H1 (cell line): ENCODE results near the gene IL1RAP. TPM values are rescaled to one million over a fixed set of nuclear protein-coding genes. Genes with fewer than 3 reads are reported as not detected.
A peak's percentile ranks its signal among the peaks of the same experiment; 100 is the strongest.

ENCODE experiments used
- CTCF ChIA-PET: fragments of 300-600 bp; sonication (Branson Sonifier 250); formaldehyde crosslinking; loops from one replicate; lab custom pipeline; 2021; ENCODE audit not compliant: partially characterized antibody; lab: Charles Lee
- POLR2A ChIA-PET: fragments of 300-600 bp; sonication (Branson Sonifier 250); formaldehyde crosslinking; loops from one replicate; lab custom pipeline; 2021; ENCODE audit warnings: inconsistent platforms; ENCODE audit not compliant: partially characterized antibody; lab: Charles Lee
- DNase-seq, 2 experiments: peaks; one replicate each; pipeline versions ENCODE4 v3.0.0 to v3.0.0-alpha.2; 2010 to 2022; ENCODE audit warnings: low spot score in 2 of 2, low read depth in 1 of 2, mixed read lengths in 1 of 2
- FAIRE-seq: peaks from 2 replicates; lab custom pipeline; 2011; peaks lifted over from hg19 to GRCh38; lab: Jason Lieb, UNC
- H2AFZ ChIP-seq: 2 replicates; pipeline ENCODE4 v1.8.1; 2012; ENCODE audit warnings: low read length, inconsistent platforms
- H2AK5ac ChIP-seq: 2 replicates; pipeline ENCODE4 v1.6.1; 2013; ENCODE audit warnings: low read depth, low read length
- H2BK120ac ChIP-seq: replicated peaks from 2 replicates; pipeline ENCODE3; 2013; ENCODE audit warnings: low read depth, low read length, inconsistent platforms
- H2BK12ac ChIP-seq: 2 replicates; pipeline ENCODE4 v1.6.1; 2013; ENCODE audit warnings: low read depth, low read length
- H2BK15ac ChIP-seq: 2 replicates; pipeline ENCODE4 v1.6.1; 2013; ENCODE audit warnings: low read length
- H2BK20ac ChIP-seq: 2 replicates; pipeline ENCODE4 v1.6.1; 2013; ENCODE audit warnings: low read length
- H2BK5ac ChIP-seq: 2 replicates; pipeline ENCODE4 v1.6.1; 2013; ENCODE audit warnings: low read depth, low read length
- H3K14ac ChIP-seq: 2 replicates; pipeline ENCODE4 v1.6.1; 2013; ENCODE audit warnings: inconsistent platforms; ENCODE audit not compliant: insufficient read length
- H3K18ac ChIP-seq: 2 replicates; pipeline ENCODE4 v1.6.1; 2013; ENCODE audit warnings: low read length; ENCODE audit errors: extremely low read depth
- H3K23ac ChIP-seq: 2 replicates; pipeline ENCODE4 v1.6.1; 2013; ENCODE audit warnings: inconsistent platforms; ENCODE audit not compliant: insufficient read length
- H3K23me2 ChIP-seq: 2 replicates; pipeline ENCODE4 v1.6.1; 2013; ENCODE audit warnings: low read depth, low read length
- H3K27ac ChIP-seq: 2 replicates; pipeline ENCODE4 v1.6.1; 2011; ENCODE audit warnings: low read depth, low read length, inconsistent platforms
- H3K27me3 ChIP-seq, 4 experiments: replicated peaks in 1 of 4; 1 replicate in 1 of 4; 2 replicates in 3 of 4; pipeline versions ENCODE4 v1.6.1 to v1.8.1; 2011 to 2013; ENCODE audit warnings: low read length in 3 of 4, mild to moderate bottlenecking in 3 of 4, inconsistent platforms in 2 of 4, mixed read lengths in 2 of 4, moderate library complexity in 1 of 4; ENCODE audit not compliant: control insufficient read depth in 3 of 4, insufficient read depth in 3 of 4; ENCODE audit errors: extremely low read depth in 1 of 4
- H3K36me3 ChIP-seq, 4 experiments: 2 replicates each; pipeline versions ENCODE4 v1.6.1 to v1.8.1; 2011 to 2013; ENCODE audit warnings: mild to moderate bottlenecking in 4 of 4, low read length in 3 of 4, moderate library complexity in 2 of 4, control low read depth in 1 of 4, inconsistent platforms in 1 of 4; ENCODE audit not compliant: insufficient read depth in 4 of 4, control insufficient read depth in 2 of 4
- H3K4ac ChIP-seq: replicated peaks from 2 replicates; pipeline ENCODE3; 2013; ENCODE audit warnings: low read length, low read depth, mixed read lengths, inconsistent platforms; ENCODE audit not compliant: insufficient read length
- H3K4me1 ChIP-seq, 4 experiments: replicated peaks in 1 of 4; 1 replicate in 1 of 4; 2 replicates in 3 of 4; pipeline versions ENCODE4 v1.6.1 to v1.8.1; 2011 to 2013; ENCODE audit warnings: low read length in 3 of 4, inconsistent platforms in 2 of 4, mixed read lengths in 1 of 4; ENCODE audit not compliant: insufficient read depth in 4 of 4, control insufficient read depth in 3 of 4
- H3K4me2 ChIP-seq, 2 experiments: 2 replicates each; pipeline versions ENCODE4 v1.6.1 to v1.8.1; 2011 to 2013; ENCODE audit warnings: low read depth in 2 of 2, low read length in 2 of 2, control low read depth in 1 of 2, inconsistent platforms in 1 of 2, mild to moderate bottlenecking in 1 of 2; ENCODE audit not compliant: insufficient read depth in 1 of 2
- H3K4me3 ChIP-seq, 4 experiments: fragments of 200-600, 300-600 bp in 1 of 4; sonication (generic), shearing (Covaris generic), sonication (Bioruptor Twin) in 1 of 4; 2 replicates each; pipeline versions ENCODE4 v1.5.1 to v1.8.1; 2011 to 2016; ENCODE audit warnings: low read length in 4 of 4, low read depth in 3 of 4, control low read depth in 2 of 4, inconsistent platforms in 2 of 4, mild to moderate bottlenecking in 2 of 4, mixed read lengths in 1 of 4, moderate library complexity in 1 of 4; ENCODE audit not compliant: insufficient read depth in 2 of 4; ENCODE audit errors: extremely low read depth in 1 of 4
- H3K56ac ChIP-seq: replicated peaks from 2 replicates; pipeline ENCODE3; 2013; ENCODE audit warnings: low read depth, mild to moderate bottlenecking, mixed read lengths, low read length, inconsistent platforms; ENCODE audit not compliant: insufficient read length
- H3K79me1 ChIP-seq: 2 replicates; pipeline ENCODE4 v1.6.1; 2013; ENCODE audit warnings: low read depth, low read length, control low read depth
- H3K79me2 ChIP-seq, 2 experiments: 2 replicates each; pipeline versions ENCODE4 v1.6.1 to v1.8.1; 2012 to 2013; ENCODE audit warnings: low read length in 2 of 2, mild to moderate bottlenecking in 2 of 2, inconsistent platforms in 1 of 2; ENCODE audit not compliant: insufficient read depth in 2 of 2, control insufficient read depth in 1 of 2
- H3K9ac ChIP-seq, 4 experiments: replicated peaks in 1 of 4; 1 replicate in 1 of 4; 2 replicates in 3 of 4; pipeline versions ENCODE4 v1.6.1 to v1.8.1; 2011 to 2013; ENCODE audit warnings: low read depth in 3 of 4, low read length in 3 of 4, control low read depth in 2 of 4, mild to moderate bottlenecking in 2 of 4, moderate library complexity in 2 of 4, inconsistent platforms in 1 of 4; ENCODE audit errors: extremely low read depth in 1 of 4
- H3K9me3 ChIP-seq, 2 experiments: 2 replicates each; pipeline versions ENCODE4 v1.6.1 to v1.8.1; 2012 to 2013; ENCODE audit warnings: mild to moderate bottlenecking in 2 of 2, moderate library complexity in 2 of 2, control low read depth in 1 of 2, inconsistent platforms in 1 of 2, low read depth in 1 of 2, low read length in 1 of 2, mixed read lengths in 1 of 2; ENCODE audit not compliant: insufficient read depth in 2 of 2
- H4K20me1 ChIP-seq, 2 experiments: replicated peaks in 1 of 2; 2 replicates each; pipeline versions ENCODE3 to v1.8.1; 2011 to 2013; ENCODE audit warnings: inconsistent platforms in 2 of 2, low read length in 2 of 2, mild to moderate bottlenecking in 1 of 2; ENCODE audit not compliant: insufficient read depth in 2 of 2, control insufficient read depth in 1 of 2
- H4K5ac ChIP-seq: 2 replicates; pipeline ENCODE4 v1.6.1; 2013; ENCODE audit warnings: low read length, low read depth, mixed read lengths, inconsistent platforms; ENCODE audit not compliant: insufficient read length
- H4K8ac ChIP-seq: 2 replicates; pipeline ENCODE4 v1.8.0; 2013; ENCODE audit warnings: mild to moderate bottlenecking, moderate library complexity, low read length, inconsistent platforms; ENCODE audit not compliant: insufficient read depth; ENCODE audit errors: extremely low read depth
- H4K91ac ChIP-seq: replicated peaks from 2 replicates; pipeline ENCODE3; 2013; ENCODE audit warnings: low read length, mixed read lengths, inconsistent platforms; ENCODE audit not compliant: insufficient read length
- GTF2F1 ChIP-seq: IDR thresholded peaks from 2 replicates; pipeline ENCODE4 v1.6.1; 2012; ENCODE audit warnings: low read depth, low read length, improper control_type of control experiment, borderline replicate concordance
- HDAC6 ChIP-seq: IDR thresholded peaks from one replicate; pipeline ENCODE4 v1.7.1; 2012; ENCODE audit warnings: low read depth, mild to moderate bottlenecking, inconsistent platforms, low read length, moderate library complexity
- WGBS, 2 experiments: shearing (Covaris generic) in 1 of 2; methylation state at CpG; one replicate each; pipeline versions ENCODE4 v1.1.6 to v1.1.7; 2013 to 2015; ENCODE audit warnings: low lambda C conversion rate in 2 of 2, mixed read lengths in 2 of 2, inconsistent platforms in 1 of 2, low coverage in 1 of 2, missing lambda C conversion rate in 1 of 2; ENCODE audit not compliant: insufficient replicate concordance in 2 of 2, insufficient coverage in 1 of 2, insufficient read length in 1 of 2; ENCODE audit errors: extremely low coverage in 1 of 2, missing lambda C conversion rate in 1 of 2; 5-methylcytosine and 5-hydroxymethylcytosine counted together
- polyA plus RNA-seq, 7 experiments: library from polyadenylated mRNA; depleted of rRNA in 3 of 7; stranded (reverse) in 5 of 7; unstranded in 2 of 7; fragments of >200 nt in 5 of 7; fragments of 200-250 nt in 2 of 7; gene quantifications; 1 replicate in 5 of 7; 2 replicates in 1 of 7; 4 replicates in 1 of 7; pipeline versions ENCODE4 v1.2.1 to v1.2.3, GENCODE V29; 2011 to 2013; ENCODE audit warnings: missing spikeins in 2 of 7, mixed read lengths in 2 of 7
- total RNA-seq: library from RNA; stranded (reverse); fragmentation: NEBNext Ultra II Directional; extraction: Animal tissue kit (Norgen Biotek cat#: 25700); gene quantifications from 2 replicates; pipeline ENCODE4 v1.2.1, GENCODE V29; 2021

The IL1RAP gene
- total and polyA plus RNA-seq, 2 of the 8 experiments (the other 6 are each of a cell fraction or from before 2014, with no cell fraction given), result 2.4 to 3.9 TPM

DNA sequence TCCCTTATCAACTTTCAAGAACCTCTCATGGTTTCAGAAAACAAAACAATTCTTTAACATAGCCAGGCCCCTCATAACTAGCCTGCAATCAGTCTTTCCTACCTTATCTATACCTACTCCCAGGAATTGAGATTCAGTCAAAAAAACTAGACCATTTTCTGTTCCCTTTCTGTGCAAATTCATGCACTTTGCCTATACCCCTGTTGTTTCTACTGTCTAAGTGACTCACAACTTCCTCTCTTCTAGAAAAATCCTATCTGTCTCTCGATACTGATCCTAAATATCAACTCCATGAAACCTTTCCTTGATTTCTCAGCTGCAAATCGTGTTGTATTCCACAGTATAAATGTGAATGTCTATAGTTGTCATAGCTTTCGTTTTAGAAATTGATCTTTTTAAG lies 10.9 kb upstream of the IL1RAP start:
- H3K9ac ChIP-seq, result no peak overlapping the region
- no peak overlapping the region for H2AK5ac ChIP-seq
- 0 out of 2 replicates have a peak overlapping the region, but pooled peaks have one; percentile 31 for H2AFZ ChIP-seq
- H3K9me3 ChIP-seq, result no peaks in the 10 kb centered on the region
- no peak overlapping the region for H2BK15ac ChIP-seq
- H3K79me2 ChIP-seq, result no peaks in the 10 kb centered on the region
- no peak overlapping the region for H3K23ac ChIP-seq
- H3K14ac ChIP-seq, result no peak overlapping the region
- no peak overlapping the region for H3K4me2 ChIP-seq
- H3K56ac ChIP-seq, result no peak overlapping the region
- H3K4ac ChIP-seq, result no peak overlapping the region
- H3K79me1 ChIP-seq, result no peaks in the 10 kb centered on the region
- no peak overlapping the region for H4K91ac ChIP-seq
- H3K36me3 ChIP-seq, result no peaks in the 10 kb centered on the region
- 90% methylated on average over 3 of the region's 3 CpGs; no CpG with 5 or more reads in 1 of the 2 experiments for WGBS, 2 experiments
- FAIRE-seq, result no peak
- no peak overlapping the region for H2BK20ac ChIP-seq
- no peaks in the 10 kb centered on the region for H3K4me1 ChIP-seq
- H3K18ac ChIP-seq, result no peak overlapping the region
- ChIA-PET CTCF (interaction anchor here (0.7 to 1.7 kb wide), 4 partner anchors 10 to 197 kb away, joined by 3 to 6 read pairs (median 4); partner anchors contain the start of gene IL1RAP), POLR2A (no interaction called here)
- no peaks in the 10 kb centered on the region for H4K20me1 ChIP-seq
- no peaks in the 10 kb centered on the region; the same call in 1 of the 2 replicates for H3K23me2 ChIP-seq
- no peak overlapping the region for H2BK120ac ChIP-seq
- H2BK12ac ChIP-seq, result no peak overlapping the region
- no peak overlapping the region for H4K8ac ChIP-seq
- no peak overlapping the region for H3K27ac ChIP-seq
- no peak overlapping the region for H3K4me3 ChIP-seq
- DNase-seq, result no peak
- TF ChIP-seq HDAC6 (no peak), GTF2F1 (no peak)
- no peak overlapping the region for H4K5ac ChIP-seq
- H3K27me3 ChIP-seq, result no peaks in the 10 kb centered on the region
- H2BK5ac ChIP-seq, result no peak overlapping the region
